A549 (cell line): ENCODE results near the gene CERS3.

Experiments used
- CTCF ChIP-seq: fragments of >200 bp; sonication (Bioruptor Twin); formaldehyde crosslinking; IDR thresholded peaks from 3 replicates; pipeline ENCODE4 v1.5.1; 2016
- TF ChIP-seq, protein P1 (sequence below): IDR thresholded peaks from 2 replicates; pipeline ENCODE4 v1.6.1; 2012

DNA sequence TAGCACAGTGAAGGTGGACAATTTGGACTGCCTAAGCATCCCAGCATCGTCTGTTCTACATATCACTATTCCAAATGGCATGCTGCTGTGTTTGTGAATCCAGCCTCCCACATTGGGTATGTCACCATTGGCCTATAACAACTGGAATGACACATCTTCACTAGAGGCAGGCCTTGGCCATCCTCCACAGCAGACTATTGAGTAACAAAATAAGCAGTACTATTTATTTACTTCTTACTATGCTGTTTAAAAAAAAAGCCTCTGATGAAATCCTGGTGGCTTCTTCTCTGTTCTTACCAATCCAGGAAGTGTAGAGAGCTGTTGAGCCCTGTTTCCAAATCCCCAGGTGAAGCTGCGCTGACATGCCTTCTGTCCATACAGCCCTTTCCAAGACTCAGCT, 30.6 kb upstream of the CERS3 start:
- TF ChIP-seq, protein P1, sequence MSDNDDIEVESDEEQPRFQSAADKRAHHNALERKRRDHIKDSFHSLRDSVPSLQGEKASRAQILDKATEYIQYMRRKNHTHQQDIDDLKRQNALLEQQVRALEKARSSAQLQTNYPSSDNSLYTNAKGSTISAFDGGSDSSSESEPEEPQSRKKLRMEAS = no peak
- no peak for TF ChIP-seq CTCF
